AG08395 (cell line): ENCODE measurements around the gene OPHN1.
"Not testable (repeated sequence)": the region's sequence is repeated elsewhere in the genome, so short reads cannot be mapped to it uniquely, and the experiment has no call there.

ENCODE experiments used
- DNase-seq: peaks from one replicate; pipeline ENCODE4 v3.0.0; 2012; ENCODE audit warnings: mixed read lengths, low spot score

OPHN1 gene

GRCh38 chrX:68358679-68359078 lies 74.6 kb downstream of the OPHN1 start:
- no peak for DNase-seq

- DNase-seq, result no peak
Measured at GRCh38 chrX:68355629-68355920, 77.7 kb downstream of the OPHN1 start.

GRCh38 chrX:68354879-68355628 lies 78.2 kb downstream of the OPHN1 start:
- no peak for DNase-seq

GRCh38 chrX:68345025-68345424 lies 88.3 kb downstream of the OPHN1 start:
- DNase-seq, result no peak

- no peak for DNase-seq
Measured at GRCh38 chrX:68343551-68343950, 89.7 kb downstream of the OPHN1 start.

GRCh38 chrX:68332201-68332731 lies 101.0 kb downstream of the OPHN1 start:
- peak; percentile 14 for DNase-seq

DNA sequence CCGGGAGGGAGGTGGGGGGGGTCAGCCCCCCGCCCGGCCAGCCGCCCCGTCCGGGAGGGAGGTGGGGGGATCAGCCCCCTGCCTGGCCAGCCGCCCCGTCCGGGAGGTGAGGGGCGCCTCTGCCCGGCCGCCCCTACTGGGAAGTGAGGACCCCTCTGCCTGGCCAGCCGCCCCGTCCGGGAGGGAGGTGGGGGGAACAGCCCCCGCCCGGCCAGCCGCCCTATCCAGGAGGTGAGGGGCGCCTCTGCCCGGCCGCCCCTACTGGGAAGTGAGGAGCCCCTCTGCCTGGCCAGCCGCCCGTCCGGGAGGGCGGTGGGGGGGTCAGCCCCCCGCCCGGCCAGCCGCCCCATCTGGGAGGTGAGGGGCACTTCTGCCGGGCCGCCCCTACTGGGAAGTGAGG lies 106.5 kb downstream of the OPHN1 start:
- DNase-seq, result not testable (repeated sequence)

- DNase-seq, result peak; percentile 34
Measured at GRCh38 chrX:68307769-68308168, 125.5 kb downstream of the OPHN1 start.

- DNase-seq, result no peak
Measured at GRCh38 chrX:68304602-68305001, 128.7 kb downstream of the OPHN1 start.

DNA sequence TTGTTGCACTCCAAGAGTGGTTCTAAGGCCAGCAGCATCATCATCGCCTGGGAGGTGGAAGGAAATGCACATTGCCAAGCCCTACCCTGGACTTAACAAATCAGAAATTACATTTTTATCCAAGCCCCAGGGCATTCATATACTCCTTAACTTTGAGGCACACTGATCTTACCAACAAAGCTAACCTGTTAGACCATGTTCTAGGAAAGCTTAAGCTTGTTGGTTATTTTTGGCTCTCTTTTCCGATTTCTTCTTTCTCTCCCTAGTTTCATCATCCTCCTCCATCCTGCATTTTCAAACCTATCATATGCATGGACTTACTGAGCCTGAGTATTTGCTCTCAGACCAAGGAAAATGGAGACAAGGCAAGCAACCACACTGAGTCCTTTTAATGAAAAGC lies 133.4 kb downstream of the OPHN1 start:
- DNase-seq, result no peak

GRCh38 chrX:68292471-68292870 lies 140.8 kb downstream of the OPHN1 start:
- no peak for DNase-seq

DNA sequence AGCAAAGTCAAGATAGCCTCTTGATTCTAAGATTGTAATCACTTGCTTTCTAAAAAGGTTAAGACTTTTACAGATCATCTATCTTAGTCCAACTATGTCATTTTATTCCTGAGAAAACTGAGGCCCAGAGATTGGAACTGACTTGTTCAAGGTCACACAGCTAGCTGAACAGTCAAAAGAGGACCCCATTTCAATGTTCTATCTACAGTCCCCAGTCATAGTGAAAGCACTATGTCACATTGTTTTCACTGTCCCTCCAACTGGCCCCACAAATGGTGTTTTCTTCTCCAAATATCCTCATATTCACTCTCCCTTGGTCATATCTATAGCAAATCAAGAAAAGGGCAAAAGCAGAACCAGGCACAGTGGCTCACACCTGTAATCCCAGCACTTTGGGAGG lies 145.2 kb downstream of the OPHN1 start:
- no peak for DNase-seq

- no peak for DNase-seq
Measured at GRCh38 chrX:68287419-68287818, 145.9 kb downstream of the OPHN1 start.

DNA sequence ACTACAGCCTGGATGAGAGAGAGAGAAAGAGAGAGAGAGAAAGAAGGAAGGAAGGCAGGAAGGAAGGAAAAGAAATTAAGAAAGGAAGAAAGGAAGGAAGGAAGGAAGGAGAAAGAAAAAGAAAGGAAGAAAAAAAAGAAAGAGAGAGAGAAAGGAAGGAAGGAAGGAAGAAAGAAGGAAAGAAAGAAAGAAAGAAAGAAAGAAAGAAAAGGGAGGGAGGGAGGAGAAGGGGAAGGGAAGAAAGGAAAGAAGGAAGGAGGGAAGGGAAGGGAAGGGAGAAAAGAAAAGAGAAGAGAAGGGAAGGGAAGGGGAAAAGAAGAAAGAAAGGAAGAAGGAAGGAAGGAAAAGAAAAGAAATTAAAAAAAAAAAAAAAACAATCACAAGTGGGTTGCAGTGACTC lies 146.3 kb downstream of the OPHN1 start:
- no peak for DNase-seq

GRCh38 chrX:68286076-68286475 lies 147.2 kb downstream of the OPHN1 start:
- no peak for DNase-seq

- DNase-seq, result no peak
Measured at GRCh38 chrX:68284281-68284904, 148.9 kb downstream of the OPHN1 start.

GRCh38 chrX:68273887-68274286 lies 159.4 kb downstream of the OPHN1 start:
- DNase-seq, result no peak

DNA sequence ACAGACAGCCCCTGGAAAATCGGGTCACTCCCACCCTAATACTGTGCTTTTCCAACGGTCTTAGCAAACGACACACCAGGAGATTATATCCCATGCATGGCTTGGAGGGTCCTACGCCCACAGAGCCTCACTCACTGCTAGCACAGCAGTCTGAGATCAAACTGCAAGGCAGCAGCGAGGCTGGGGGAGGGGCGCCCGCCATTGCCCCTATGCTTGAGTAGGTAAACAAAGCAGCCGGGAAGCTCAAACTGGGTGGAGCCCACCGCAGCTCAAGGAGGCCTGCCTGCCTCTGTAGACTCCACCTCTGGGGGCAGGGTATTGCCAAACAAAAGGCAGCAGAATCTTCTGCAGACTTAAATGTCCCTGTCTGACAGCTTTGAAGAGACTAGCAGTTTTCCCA lies 168.5 kb downstream of the OPHN1 start:
- not testable (repeated sequence) for DNase-seq

- DNase-seq, result no peak
Measured at GRCh38 chrX:68261060-68261672, 172.1 kb downstream of the OPHN1 start.

DNA sequence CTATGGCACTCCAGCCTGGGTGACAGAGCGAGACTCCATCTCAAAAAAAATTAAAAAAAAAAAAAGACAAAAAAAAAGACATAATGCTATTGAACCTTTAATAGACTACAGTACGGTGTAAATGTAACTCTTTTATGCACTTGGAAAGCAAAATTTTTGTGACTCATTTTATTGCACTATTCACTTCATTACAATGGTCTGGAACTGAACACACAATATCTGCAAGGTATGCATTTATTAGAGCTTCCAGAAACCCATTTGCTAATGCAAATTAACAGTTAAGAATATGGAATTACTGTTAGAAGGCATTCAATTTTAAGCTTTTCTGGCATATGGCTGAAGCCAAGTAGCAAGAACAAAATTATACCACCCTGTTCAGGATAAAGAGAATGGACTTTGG lies 176.3 kb downstream of the OPHN1 start:
- no peak for DNase-seq

DNA sequence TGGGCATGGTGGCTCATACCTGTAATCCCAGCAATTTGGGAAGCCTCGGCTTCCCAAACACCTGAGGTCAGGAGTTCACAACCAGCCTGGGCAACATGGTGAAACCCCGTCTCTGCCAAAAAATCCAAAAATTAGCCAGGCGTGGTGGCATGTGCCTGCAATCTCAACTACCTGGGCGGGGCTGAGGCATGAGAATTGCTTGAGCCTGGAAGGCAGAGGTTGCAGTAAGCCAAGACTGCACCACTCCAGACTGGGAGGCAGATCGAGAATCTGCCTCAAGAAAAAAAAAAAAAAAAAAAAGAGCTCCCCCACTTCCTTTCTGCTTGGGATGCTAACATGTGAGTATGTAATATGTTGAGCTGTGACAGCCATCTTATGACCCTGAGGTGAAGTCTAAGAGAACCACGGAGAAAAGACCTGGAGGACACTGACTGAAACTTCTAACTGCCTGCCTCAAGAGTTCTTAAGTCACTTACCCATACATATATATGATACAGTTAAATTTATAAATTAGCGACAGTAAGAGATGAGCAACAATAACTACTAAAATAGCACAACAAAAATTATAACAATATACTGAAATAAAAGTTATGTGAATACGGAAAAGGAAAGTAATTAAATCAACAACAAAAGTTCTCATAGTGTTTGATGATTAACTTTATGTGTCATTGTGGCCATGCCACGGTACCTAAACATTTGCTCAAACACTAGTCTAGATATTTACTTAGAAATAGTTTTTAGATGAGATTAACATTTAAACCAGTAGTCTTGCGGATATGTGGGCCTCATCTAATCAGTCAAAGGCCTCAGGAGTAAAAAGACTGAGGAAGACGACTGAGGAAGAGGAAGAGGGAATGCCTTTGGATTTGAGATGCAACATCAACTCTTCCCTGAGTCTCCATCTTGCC lies 178.3 kb downstream of the OPHN1 start:
- DNase-seq, result no peak

- no peak for DNase-seq
Measured at GRCh38 chrX:68252664-68253063, 180.6 kb downstream of the OPHN1 start.
